ENCODE results near the gene SLCO3A1.

Gene SLCO3A1

DNA sequence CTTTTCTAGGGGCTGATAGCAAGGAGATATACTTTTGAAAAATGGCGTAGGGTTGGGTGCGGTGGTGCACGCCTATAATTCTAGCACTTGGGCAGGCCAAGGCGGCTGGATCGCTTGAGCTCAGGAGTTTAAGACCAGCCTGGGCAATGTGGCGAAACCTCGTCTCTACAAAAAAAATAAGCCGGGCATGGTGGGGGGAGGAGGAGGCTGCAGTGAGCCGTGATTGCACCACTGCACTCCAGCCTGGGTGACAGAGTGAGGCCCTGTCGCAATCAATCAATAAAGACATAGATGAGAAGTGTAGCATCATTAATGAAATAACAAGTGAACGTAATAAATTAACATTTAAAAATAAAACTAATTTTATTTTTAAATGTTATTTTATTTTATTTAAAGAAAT is 134.6 kb downstream of the SLCO3A1 start:
- TF ChIP-seq, protein P1, sequence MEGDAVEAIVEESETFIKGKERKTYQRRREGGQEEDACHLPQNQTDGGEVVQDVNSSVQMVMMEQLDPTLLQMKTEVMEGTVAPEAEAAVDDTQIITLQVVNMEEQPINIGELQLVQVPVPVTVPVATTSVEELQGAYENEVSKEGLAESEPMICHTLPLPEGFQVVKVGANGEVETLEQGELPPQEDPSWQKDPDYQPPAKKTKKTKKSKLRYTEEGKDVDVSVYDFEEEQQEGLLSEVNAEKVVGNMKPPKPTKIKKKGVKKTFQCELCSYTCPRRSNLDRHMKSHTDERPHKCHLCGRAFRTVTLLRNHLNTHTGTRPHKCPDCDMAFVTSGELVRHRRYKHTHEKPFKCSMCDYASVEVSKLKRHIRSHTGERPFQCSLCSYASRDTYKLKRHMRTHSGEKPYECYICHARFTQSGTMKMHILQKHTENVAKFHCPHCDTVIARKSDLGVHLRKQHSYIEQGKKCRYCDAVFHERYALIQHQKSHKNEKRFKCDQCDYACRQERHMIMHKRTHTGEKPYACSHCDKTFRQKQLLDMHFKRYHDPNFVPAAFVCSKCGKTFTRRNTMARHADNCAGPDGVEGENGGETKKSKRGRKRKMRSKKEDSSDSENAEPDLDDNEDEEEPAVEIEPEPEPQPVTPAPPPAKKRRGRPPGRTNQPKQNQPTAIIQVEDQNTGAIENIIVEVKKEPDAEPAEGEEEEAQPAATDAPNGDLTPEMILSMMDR (IDR thresholded peaks at IDR 0.05; ENCODE audit: low read depth, low read length, missing control alignments): no peak
- no peak for DNase-seq (ENCODE audit: low read depth)
- no peak overlapping the region for H3K4me3 ChIP-seq (ENCODE audit: low read depth, low read length)

DNA sequence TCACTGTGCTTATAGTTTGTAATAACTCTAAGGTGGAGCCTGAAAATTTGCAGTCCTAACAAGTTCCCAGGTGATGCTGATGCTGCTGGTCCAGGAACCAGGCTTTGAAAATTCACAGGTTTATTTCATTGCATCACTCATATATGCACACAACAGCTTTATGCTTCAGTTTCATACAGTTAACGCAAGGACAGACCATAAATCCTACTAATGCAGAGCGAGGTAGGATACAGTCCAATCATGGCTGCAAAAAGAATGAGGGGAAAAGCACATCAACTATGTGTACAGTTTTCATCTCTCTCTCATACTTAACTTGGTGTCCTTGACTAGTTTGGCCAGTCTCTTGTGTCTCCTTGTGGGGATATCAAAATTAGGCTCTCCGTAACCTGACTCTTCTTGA is 135.1 kb downstream of the SLCO3A1 start:
- no peak overlapping the region for H3K4me3 ChIP-seq (ENCODE audit: low read depth, low read length)
- DNase-seq (ENCODE audit: low read depth): no peak
- TF ChIP-seq, protein P1 (IDR thresholded peaks at IDR 0.05; ENCODE audit: low read depth, low read length, missing control alignments): no peak

DNA sequence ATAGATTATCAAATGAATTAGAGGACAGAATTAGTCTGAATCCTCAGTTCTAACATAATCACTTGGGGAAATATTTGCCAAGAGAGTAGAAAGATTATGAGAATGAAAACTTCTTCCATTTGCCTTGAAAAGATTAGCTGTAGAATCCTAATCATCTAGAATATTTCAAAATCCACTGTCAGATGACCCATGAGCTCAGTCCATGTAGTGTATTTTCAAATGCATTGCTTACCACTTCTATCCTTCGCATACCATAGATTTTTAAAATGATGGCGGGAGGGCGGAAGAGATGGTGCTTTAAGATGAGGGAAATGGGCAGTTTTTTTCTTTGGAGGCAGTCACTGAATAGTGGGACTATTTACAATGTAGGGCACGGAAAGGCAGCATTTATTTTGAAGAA is 136.3 kb downstream of the SLCO3A1 start:
- TF ChIP-seq, protein P1 (IDR thresholded peaks at IDR 0.05; ENCODE audit: low read depth, low read length, missing control alignments): no peak
- H3K4me3 ChIP-seq (ENCODE audit: low read depth, low read length): no peak overlapping the region
- DNase-seq (ENCODE audit: low read depth): no peak

DNA sequence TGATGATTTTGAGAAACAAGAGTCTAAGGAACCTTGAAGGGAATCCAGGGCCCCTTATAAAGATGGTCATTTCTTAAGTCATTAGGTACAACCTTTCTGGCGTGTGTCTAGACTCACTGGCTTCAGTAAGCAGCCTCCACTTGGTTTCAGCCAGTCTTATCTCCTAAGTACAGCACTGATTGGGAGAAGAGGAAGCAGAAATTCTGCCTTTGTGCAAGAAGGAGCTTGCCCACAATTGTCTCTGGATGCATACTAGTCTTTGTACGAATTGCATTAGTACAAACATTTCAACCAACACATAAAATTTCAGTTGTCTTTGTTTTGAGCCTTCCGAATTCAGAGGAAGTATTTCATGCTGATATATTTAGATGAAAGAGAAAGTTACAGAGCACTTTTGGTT is 139.4 kb downstream of the SLCO3A1 start:
- no peak overlapping the region for H3K4me3 ChIP-seq (ENCODE audit: low read depth, low read length)
- DNase-seq (ENCODE audit: low read depth): no peak
- TF ChIP-seq, protein P1 (IDR thresholded peaks at IDR 0.05; ENCODE audit: low read depth, low read length, missing control alignments): no peak

DNA sequence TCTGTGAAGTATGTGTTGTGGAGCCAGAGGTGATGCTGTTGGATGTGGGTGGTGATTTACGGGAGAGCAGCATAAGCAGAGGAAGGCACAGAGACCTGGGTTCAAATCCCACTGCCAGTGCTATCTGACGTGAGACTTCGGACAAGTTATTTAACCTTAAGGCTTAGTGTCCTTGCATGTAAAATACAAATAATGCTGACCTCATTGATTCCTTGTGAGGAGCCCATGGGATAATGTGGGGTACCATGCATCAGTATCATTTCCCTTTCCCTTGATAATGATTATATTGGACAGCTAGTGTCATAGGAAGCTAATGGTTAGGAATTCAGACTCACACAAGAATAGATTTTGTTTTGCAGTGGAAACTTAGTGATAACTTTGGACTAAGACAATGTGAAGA is 141.6 kb downstream of the SLCO3A1 start:
- H3K4me3 ChIP-seq (ENCODE audit: low read depth, low read length): no peak overlapping the region
- no peak for DNase-seq (ENCODE audit: low read depth)
- TF ChIP-seq, protein P1 (IDR thresholded peaks at IDR 0.05; ENCODE audit: low read depth, low read length, missing control alignments): no peak

DNA sequence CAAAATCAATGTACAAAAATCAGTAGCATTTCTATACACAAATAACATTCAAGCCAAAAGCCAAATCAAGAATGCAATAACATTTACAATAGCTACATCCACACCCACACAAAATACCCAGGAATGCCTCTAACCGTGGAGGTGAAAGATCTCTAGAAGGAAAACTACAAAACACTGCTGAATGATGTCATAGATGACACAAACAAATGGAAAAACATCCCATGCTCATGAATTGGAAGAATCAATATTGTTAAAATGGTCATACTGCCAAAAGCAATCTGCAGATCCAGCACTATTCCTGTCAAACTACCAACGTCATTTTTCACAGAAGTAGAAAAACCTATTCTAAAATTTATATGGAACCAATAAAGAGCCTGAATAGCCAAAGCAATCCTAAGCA is 143.7 kb downstream of the SLCO3A1 start:
- DNase-seq (ENCODE audit: low read depth): no peak

DNA sequence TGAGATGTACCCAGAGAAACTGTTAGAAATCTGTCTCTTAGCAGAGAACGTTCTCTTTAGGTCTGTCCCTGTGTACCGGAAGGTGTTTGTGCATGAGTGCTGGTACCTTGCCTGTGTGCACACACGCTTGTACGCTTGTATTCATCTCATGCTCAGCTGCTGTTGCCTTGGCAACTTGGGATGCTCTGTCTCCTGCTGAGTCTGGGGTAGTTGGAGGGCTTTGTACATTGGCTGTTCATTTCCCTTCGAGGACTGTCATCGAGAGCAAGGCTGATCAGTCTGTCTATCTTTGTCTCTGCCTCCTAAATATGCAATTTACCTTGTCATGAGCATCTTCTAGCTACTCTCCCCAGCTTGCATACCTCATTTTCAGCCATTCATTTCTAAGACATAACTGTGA is 147.2 kb downstream of the SLCO3A1 start:
- TF ChIP-seq, protein P1 (IDR thresholded peaks at IDR 0.05; ENCODE audit: low read depth, low read length, missing control alignments): no peak
- H3K4me3 ChIP-seq (ENCODE audit: low read depth, low read length): no peak overlapping the region
- no peak for DNase-seq (ENCODE audit: low read depth)

More for the DNA sequence above, 143.7 kb downstream of the SLCO3A1 start:
- no peak overlapping the region for H3K4me3 ChIP-seq (ENCODE audit: low read depth, low read length)
- TF ChIP-seq, protein P1 (IDR thresholded peaks at IDR 0.05; ENCODE audit: low read depth, low read length, missing control alignments): no peak
